Fibroblast of skin of right biceps (primary cell): ENCODE results near the gene CLCNKB.
A peak's percentile ranks its signal among the peaks of the same experiment; 100 is the strongest.
"Not testable (repeated sequence)": the region's sequence is repeated elsewhere in the genome, so short reads cannot be mapped to it uniquely, and the experiment has no call there.

Experiments
- DNase-seq: peaks from one replicate; pipeline ENCODE4 v3.0.0-alpha.2; 2013

The CLCNKB gene

DNA sequence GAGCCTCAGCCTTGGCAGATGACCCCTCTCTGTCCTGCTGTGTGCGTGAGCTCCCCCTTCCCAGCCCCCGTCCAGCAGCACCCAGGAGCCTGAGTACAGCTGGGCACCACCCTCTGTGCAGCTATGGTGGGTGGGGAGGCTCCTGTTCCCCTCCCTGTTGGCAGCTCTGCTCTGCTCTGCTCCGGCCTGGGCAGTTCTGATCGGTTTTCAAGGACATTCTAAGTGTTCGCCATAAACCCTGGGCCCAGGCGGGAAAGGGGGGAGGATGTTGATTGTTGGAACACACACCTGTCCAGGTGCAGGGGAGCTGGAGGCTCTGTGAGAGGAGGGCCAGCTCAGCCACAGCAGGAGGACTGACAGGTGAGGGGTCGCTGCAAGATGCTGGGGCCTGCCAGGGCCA lies at the start of gene CLCNKB:
Gene CLCNKB (plus strand): TSS at position 262 of the 400 bp plus-strand sequence. CDS start 711 bp downstream, outside the sequence.
- DNase-seq, result no peak

DNA sequence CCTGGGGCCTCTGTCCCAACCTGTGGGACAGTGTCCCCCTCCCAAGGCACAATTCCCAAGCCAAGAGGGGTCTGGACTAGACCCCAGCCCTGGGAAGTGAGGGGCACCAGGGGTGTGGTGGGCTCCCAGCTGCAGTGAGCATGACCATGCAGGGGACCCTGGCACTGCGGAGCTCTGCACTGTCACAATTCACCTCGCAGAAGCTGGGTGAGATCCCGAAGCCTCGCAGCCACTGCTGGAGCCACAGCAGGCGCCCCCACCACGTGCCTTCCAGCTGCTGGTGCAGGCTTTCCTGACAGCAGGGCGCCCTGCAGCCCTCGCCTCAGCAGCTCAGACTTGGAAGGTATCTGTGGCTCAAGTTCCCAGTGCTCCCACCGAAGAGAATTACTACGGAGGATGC lies 49.5 kb upstream of the CLCNKB start:
- DNase-seq, result no peak

DNA sequence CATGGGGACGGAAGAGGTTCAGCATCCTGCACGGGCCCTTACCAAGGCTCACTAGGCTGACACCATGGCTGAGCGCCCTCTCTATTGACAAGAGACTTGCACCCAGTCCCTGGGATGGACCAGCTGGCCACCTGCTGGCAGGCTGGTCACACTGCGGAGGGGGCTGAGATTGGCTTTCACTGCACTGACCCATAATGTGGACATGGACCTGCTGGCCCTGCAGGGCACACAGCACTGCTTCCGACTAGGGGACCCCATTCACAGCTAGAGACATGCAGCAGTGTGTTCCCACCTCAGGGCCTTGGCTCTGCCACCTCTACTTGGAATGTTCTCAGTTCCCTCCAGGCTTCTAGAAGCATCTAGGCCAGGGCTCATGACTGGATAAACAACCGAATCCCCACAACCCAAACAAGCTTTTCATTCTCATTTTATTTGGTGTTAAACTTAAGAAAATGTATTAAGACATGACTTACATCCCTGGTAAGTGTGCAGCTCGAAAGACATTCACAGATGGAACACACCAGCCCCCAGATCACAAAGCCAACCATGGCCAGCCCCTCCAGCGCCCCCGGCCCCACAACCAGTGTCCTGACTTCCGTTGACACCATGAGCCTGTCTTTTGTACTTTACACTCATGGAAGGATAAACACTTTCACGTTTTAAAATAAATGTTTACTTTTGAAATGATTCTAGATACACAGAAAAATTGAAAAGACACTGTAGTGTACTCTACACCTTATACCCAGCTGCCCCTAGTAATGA lies 48.8 kb upstream of the CLCNKB start:
- peak; percentile 52 for DNase-seq

DNA sequence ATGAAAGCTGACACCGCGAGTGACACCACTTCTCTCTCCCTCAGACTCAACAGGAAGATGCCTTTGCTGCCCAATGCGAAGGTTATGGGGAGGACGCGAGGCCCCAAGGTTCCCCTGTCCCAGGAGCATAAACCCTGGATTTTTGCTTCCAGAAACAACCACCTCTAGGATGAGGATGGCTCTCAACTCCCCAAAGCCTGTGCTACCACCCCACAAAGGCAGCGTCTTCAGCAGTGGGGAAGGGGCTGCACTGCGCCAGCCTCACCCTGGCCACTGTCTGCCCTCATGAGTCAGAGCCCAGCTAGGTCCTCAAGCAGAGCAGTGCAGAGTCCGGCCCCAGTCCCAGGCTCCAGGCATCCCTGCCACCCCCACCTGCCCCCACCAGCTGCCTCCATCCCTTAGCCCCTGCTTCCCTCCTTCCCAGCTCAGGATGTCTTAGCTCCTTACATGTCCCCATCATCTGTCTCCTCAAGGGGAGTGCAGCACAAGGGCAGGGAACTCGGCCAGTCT lies 46.5 kb upstream of the CLCNKB start:
- no peak for DNase-seq

DNA sequence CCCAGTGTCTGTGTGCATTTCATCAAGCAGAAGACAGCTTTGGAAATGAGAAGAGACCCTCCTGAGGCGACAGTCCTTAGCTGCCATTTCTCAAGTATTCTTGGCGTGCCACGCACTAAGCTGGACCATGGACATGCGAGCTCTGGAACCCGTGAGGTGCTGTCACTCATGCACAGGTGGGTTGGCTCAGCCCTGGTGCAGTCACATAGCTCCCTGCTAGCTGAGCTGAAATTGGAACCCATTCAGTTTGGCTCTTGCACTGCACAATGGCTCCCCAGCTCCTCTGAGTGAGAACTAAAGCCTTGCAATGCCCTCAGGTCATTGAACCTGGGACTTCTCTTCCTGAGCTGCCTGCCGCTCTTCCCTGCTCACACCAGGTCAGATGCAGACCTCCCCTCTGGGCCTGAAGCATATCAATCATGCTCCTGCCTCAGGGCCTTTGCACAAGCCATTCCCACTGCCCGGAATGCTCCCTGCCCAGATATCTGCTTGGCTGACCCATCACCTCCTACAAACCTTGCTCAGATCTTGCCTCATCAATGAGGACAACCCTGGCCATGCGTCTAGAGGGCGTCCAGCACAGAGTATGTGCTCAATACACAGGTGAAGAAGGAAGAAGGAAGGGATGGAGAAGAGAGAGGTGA lies 45.8 kb upstream of the CLCNKB start:
- no peak for DNase-seq

DNA sequence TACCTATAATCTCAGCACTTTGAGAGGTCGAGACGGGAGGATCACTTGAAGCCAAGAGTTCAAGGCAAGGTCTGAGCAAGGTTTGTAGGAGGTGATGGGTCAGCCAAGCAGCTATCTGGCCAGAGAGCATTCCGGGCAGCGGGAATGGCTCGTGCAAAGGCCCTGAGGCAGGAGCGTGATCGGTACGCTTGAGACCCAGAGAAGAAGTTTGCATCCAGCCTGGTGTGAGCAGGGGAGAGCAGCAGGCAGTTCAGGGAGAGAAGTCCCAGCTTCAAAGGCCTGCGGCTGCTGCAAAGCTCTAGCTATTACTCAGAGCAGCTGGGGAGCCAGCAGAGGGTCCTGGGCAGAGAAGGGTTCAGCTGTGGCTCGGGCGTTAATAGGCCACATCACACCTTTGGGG lies 44.7 kb upstream of the CLCNKB start:
- no peak for DNase-seq

DNA sequence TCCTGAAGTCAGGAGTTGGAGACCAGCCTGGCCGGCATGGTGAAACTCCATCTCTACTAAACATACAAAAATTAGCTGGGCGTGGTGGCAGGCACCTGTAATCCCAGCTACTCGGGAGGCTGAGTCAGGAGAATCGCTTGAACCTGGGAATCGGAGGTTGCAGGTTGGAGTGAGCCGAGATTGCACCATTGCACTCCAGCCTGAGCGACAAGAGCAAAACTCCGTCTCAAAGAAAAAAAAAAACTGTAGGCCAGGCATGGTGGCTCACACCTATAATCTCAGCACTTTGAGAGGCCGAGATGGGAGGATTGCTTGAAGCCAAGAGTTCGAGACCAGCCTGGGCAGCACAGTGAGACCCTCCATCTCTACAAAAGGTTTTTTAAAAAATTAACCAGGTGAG lies 42.3 kb upstream of the CLCNKB start:
- not testable (repeated sequence) for DNase-seq

DNA sequence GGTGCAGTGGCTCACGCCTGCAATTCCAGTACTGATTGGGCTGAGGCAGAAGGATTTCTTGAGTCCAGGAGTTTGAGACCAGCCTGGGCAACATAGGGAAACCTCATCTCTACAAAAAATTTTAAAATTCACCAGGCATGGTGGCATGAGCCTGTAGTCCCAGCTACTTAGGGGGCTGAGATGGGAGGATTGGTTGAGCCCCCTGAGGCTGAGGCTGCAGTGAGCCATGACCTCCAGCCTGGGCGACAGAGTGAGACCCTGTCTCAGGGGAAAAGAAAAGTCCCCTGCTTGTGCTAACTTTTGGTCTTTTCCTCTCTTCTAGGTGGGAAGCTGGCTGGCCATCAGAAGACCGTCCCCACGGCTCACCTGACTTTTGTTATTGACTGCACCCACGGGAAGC lies 38.0 kb upstream of the CLCNKB start:
- no peak for DNase-seq

DNA sequence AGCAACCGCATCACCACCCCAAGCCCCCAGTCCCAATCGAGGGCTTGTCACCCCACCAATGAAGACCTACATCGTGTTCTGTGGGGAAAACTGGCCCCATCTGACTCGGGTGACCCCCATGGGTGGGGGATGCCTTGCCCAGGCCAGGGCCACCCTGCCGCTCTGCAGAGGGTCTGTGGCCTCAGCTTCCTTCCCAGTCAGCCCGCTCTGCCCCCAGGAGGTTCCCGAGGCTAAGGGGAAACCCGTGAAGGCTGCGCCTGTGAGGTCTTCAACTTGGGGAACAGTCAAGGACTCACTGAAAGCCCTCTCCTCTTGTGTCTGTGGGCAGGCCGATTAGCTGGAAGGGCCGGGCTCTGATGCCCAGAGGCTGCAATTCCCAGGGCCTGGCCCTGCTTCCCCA lies 37.6 kb upstream of the CLCNKB start:
- no peak for DNase-seq

DNA sequence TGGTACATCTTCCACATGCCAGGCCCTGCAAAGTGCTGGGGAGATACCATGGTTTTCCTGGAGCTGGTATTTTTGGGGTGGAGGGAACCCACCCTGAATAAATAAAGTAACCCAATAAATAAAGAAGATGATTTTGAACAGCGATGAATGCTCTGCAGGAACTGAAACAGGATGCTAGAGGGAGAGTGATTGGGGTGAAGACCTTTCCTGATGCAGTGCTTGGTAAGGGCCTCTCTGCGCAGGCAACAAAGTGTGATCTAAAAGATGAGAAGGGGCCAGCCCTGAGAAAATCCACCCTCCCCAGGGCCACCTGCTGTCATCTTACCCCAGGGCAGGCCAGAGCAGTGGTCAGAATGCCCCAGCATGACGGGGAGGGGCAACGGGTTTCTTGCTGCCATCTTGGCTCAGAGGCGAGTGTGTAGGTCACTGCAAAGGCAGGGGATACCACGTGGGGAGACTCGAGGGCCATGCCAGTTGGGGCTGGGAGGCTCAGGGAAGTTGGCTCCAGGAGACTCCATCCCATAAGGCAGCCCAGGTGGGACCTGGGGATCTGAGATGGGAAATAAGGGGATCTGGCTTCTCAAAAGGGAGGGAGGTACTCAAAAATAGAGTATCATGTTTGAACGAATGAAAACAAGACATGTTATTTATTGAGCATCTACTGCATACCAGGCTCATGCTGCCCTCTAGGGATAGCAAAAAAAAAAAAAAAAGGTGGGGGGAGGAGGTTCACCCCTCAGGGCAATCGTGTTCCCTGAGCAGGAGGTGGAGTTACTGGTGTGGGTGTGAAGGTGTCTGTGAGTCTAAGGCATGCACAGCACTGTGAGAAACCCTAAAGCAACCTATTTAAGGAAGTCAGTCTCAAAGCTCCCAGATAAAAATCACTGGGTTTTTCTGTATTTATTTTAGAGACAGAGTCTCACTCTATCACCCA lies 36.8 kb upstream of the CLCNKB start:
- DNase-seq, result peak; percentile 31

DNA sequence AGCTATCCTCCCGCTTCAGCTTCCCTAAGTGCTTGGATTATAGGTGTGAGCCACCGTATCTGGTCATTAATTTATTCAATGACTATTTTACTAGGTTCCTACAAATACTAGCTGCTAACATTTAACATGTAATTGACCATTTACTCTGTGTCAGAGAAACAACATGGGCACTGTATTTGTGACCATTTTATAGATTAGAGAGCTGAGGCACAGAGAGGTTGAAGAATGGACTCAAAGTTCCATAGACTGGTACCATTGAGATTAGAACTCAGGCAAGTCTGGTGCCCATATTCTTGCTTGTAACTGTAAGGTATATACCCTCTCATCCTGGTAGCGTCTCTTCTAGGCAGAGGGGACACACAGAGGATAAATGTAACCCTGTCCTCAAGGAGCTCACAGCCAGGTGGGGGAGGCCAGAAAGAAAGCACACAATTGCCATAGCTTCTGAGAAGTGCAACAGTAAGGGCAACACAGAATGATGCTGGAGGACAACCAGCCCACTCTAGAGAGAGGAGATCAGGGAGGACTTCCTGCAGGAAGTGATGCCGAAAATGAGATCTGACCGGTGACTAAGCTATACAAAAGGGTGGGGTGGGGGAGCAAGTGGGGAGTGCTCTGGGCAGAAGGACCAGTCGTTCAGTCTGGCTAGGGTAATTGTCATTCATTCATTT lies 35.8 kb upstream of the CLCNKB start:
- no peak for DNase-seq

DNA sequence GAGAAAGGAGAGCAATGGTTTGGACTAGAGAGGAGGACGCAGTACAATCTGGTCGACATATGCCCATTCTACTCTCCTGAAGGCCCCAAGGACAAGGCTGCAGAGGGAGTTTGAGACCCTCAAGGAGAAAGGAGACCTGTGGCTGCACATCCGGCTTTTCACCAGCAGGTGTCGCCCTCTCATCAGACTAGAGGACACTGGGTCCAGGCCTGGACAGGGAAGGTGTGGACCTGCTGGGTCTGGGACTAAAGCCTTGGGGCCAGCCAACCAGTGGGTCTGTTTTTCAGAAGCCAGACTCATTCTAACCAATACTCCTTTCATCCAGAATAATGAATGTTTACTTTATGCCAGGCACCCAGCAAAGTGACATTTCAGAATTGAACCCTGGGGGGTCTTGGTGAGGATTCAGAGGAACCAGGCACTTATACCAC lies 34.5 kb upstream of the CLCNKB start:
- peak; percentile 68 for DNase-seq

DNA sequence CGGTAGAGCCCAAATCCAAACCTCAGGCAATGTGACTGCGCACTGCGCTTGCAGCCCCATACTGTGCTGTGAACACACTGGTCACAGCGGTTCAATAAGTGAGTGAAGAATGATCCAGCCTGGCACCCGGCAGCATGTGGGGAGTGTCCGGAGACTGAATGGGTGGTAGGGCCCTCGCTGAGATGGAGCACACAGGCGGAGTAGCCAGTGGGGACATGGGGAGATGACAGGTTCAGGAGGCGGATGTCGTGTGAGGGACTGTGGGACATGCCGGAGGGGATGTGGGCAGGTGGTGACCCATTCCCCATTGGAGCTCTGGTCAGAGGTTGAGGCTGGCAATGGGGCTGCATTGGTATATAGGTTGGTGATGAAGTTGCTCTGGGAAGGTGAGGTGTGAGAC lies 33.9 kb upstream of the CLCNKB start:
- no peak for DNase-seq

DNA sequence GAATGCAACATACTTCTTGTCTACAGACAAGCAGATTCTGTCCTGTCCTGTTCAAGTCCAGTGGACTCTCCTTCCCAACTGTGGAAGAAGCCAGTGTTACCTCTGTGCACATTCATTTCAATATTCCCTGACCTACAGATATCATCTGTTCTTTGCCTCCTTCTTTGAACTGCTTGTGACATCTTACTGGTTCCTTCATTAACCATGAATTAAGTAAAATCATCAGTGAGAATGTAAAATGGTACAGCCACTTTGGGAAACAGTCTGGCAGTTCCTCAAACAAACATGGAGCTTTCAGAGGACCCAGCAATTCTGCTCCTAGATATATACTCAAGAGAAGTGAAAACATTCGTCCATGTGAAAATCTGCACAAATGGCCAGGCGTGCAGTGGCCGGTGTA lies 32.7 kb upstream of the CLCNKB start:
- DNase-seq, result no peak

DNA sequence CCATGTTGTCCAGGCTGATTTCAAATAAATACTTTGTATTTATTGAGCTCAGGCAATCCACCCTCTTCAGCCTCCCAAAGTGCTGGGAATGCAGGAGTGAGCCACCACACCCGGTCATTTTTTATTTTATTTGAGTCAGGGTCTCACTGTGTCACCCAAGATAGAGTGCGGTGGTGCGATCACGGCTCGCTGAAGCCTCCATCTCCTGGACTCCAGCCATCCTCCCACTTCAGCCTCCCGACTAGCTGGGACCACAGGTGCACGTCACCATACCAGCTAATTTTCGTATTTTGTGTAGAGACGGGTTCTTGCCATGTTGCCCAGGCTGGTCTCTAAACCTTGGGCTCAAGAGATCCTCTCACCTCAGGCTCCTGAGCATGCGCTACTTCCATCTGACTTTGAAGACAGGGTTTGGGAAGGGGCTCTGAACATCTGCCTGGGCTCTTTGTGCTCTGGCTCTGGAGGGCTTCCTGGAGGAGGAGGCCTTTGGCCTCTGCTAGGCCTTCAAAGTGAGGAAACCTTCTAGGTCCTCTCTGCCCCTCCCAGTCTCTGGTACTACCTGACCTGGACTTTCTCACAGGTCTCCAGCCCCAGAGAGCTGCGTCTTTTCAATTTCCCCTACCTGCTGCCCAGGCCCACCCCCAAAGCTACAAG lies 31.5 kb upstream of the CLCNKB start:
- DNase-seq, result no peak

DNA sequence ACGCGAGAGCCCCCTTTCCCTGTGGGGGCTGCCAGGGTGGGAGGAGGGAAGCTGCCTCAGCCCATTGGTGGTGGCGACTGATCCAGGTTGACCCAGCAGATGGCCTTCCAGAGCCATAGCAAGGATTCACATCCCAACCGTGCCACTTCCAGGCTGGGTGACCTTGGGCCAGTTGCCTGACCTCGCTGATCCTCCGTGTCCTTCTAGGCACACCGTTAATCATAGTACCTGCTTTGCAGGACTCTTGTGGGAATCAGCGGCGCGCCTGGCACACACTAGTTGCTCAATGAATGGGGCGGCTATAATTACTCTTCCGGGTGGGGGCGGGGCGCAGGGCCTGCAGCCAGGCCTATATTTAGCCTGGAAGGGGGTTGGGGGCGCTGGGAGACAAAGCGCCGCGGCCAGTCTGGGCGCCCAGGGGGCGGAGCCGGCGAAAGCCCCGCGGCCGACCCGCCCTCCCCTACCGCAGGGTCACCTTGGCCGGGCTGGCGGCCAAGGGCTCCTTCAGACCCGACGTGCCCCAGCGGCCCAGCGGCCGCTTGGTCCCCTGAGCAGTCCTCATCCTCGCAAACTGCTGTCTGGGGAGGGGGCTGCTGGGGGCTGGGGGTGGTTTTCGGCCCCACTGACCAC lies 30.9 kb upstream of the CLCNKB start:
- peak; percentile 87 for DNase-seq

DNA sequence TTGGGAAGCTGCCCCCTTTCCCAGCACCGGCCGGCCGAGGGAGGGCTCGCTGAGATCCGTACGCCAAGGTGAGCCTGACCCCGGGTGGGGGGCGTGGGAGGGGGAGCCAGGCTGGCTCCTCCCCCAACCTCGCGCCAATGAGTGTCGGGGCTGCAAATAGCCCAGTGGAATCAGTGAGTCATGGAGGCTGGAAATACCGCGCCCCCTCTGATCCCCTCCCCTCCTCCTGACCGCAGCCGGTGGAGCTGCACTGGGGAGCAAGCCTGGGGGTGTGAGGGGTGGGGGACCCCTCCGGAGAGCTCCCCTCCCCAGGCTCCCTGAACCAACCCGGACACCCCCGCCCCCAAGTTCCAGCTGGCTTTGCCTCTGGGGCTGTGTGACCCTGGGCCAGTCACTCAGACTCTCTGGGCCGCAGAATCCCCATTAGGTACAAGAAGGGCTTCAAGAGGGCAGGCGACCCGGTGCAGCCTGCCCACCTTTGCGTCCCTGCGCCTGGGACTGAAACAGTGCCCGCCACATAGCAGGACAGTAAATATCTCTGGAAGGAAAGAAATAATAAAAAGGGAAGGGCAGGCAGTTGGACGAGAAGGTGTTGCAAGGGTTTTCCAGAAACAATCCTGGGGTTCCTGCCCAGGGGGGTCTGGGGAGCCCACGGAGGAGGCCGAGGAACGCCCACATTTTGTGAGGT lies 30.2 kb upstream of the CLCNKB start:
- peak; percentile 89 for DNase-seq

DNA sequence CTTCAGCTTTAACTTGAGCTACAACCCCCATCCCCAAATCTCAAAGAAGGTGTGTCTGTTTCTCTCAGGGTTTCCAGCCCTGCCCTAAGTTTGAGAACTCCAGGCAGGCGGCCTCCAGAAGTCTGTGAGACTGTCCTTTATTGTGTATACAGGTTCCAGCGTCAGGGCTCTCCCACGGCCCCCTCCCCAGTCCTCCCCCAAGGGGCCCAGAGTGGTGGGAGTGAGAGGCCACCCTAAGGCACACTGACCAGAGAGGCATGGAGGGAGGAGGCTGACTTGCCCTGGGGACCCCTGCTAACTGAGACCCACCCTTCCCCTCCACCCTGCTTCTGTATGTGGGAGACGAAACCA lies 29.7 kb upstream of the CLCNKB start:
- no peak for DNase-seq

DNA sequence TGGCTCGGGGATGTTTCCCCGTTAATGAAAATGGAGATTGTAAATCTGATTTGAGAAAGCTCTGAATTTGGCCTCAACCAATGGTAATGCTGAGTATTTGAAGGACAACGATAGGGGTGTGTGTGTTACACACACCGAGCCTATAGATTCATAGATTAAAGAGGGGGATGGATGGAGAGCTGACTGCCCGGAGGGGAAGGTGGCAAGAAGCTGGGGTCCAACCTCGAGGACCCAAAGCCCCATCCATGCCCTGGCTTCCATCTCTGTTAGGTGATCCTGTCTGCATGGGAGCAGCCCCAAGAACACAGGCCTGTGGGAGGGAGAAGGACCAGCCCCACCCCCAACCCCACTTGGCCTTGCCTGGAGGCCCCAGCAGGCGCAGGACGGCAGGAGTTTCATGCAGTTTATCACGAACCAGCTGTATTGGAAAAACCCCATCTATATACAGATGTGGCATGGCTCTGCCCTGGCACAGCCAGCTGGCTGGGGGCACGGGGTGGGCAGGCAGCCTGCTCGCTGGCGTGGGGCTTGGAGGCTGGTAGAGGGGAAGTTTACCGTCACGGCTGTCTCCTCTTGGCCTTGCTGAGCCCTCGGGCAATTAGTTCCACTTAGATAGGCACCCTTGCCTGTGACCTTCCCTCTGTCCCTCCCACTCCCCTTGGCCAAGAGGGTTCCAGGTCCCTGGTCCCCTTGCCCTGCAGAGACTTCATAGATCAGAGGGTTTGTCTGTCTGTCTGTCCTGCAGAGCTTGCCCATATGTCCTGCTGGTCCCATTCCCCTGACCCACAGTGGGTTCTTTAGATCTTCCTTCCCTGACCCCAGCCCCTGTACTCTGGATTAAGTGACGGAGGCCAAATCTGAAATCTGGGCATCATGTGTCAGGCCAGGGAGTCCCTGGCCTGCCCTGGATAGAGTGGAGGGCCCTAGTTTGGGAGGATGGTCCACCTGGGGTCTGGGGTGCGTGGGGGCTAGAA lies 28.8 kb upstream of the CLCNKB start:
- DNase-seq, result peak; percentile 52

DNA sequence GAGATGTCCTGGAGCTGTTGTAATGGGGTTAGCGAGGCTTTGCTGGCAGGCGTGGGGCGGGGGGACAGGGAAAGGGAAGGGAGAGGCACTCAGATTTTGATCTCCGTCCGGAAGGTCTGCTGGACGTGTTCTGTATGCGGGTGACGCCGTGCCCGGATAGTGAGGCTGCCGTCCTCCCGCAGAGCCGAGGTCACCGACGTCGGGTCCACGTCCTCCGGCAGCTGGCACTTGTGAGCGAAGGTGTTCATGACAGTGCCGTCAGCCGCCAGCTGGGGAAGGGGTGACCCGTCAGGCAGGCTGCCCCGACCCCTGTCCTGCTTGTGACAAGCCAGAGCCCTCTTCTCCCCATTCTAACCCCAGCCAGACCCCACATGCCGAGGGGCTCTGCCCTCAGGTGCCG lies 28.1 kb upstream of the CLCNKB start:
- no peak for DNase-seq
